Measurements from ENCODE around the gene ZNF324. TPM values are rescaled to one million over a fixed set of nuclear protein-coding genes. Genes with fewer than 3 reads are reported as not detected.

ZNF324 gene
- total and polyA plus RNA-seq, 2 of the 8 experiments (the other 6 are each of a cell fraction or from before 2014, with no cell fraction given) = 5.1 to 5.8 TPM

DNA sequence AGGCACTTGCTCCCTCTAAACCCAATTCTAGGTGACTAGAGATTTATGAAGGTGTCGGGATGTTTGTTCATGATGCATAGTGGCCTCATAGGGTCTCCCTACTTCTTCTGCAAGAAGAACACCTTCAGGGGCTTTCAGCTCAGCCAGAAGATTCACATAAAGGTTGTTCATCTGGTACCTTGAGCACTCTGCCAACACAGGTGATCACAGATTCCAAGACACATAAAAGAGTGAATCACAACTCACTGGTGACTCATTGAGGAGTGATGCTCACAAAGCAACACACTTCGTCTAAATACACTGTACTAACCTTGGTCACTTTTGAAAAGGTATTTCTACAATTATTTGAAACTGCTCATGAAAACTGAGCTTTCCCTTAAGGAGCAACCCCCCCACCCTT lies 6.8 kb upstream of the ZNF324 start:
- Histone ChIP-seq H3K23ac (ENCODE audit: insufficient read length) (no peak overlapping the region), H3K4me2 (ENCODE audit: insufficient read depth in 1 of 2, low read depth in 2 of 2, low read length in 2 of 2) (no peak overlapping the region), H3K4me1 (replicated peaks in 1 of 4; ENCODE audit: control insufficient read depth in 3 of 4, insufficient read depth in 4 of 4, low read length in 3 of 4) (no peaks in the 10 kb centered on the region), H3K4ac (replicated peaks; ENCODE audit: insufficient read length, low read depth, low read length) (no peak overlapping the region), H3K18ac (ENCODE audit: extremely low read depth, low read length) (no peak overlapping the region), H2BK120ac (replicated peaks; ENCODE audit: low read depth, low read length) (no peak overlapping the region), H2BK12ac (ENCODE audit: low read depth, low read length) (no peak overlapping the region), H3K79me2 (ENCODE audit: control insufficient read depth in 1 of 2, insufficient read depth in 2 of 2, low read length in 2 of 2) (no peaks in the 10 kb centered on the region; a peak in 1 of 4 replicates), H2BK5ac (ENCODE audit: low read depth, low read length) (no peak overlapping the region), H3K14ac (ENCODE audit: insufficient read length) (no peak overlapping the region), H3K79me1 (ENCODE audit: low read depth, low read length) (no peaks in the 10 kb centered on the region), H4K8ac (ENCODE audit: extremely low read depth, insufficient read depth, low read length) (no peak overlapping the region), H3K4me3 (ENCODE audit: extremely low read depth in 1 of 4, insufficient read depth in 2 of 4, low read depth in 3 of 4, low read length in 4 of 4) (no peak overlapping the region), H4K5ac (ENCODE audit: insufficient read length, low read depth, low read length) (no peak overlapping the region), H2AK5ac (ENCODE audit: low read depth, low read length) (no peak overlapping the region), H2BK20ac (ENCODE audit: low read length) (no peak overlapping the region), H4K20me1 (replicated peaks in 1 of 2; ENCODE audit: control insufficient read depth in 1 of 2, insufficient read depth in 2 of 2, low read length in 2 of 2) (no peaks in the 10 kb centered on the region), H3K56ac (replicated peaks; ENCODE audit: insufficient read length, low read depth, low read length) (no peak overlapping the region), H3K23me2 (ENCODE audit: low read depth, low read length) (no peaks in the 10 kb centered on the region), H2AFZ (ENCODE audit: low read length) (no peak overlapping the region), H3K36me3 (ENCODE audit: control insufficient read depth in 2 of 4, insufficient read depth in 4 of 4, low read length in 3 of 4) (peaks cover 0 to 5% (median 2%) of the 10 kb centered on the region in 4 experiments; a peak in 3 of 8 replicates), H3K9me3 (ENCODE audit: insufficient read depth in 2 of 2, low read depth in 1 of 2, low read length in 1 of 2) (no peaks in the 10 kb centered on the region), H3K9ac (replicated peaks in 1 of 4; ENCODE audit: extremely low read depth in 1 of 4, low read depth in 3 of 4, low read length in 3 of 4) (no peak overlapping the region), H4K91ac (replicated peaks; ENCODE audit: insufficient read length, low read length) (no peak overlapping the region), H3K27me3 (replicated peaks in 1 of 4; ENCODE audit: control insufficient read depth in 3 of 4, extremely low read depth in 1 of 4, insufficient read depth in 3 of 4, low read length in 3 of 4) (no peaks in the 10 kb centered on the region), H2BK15ac (ENCODE audit: low read length) (no peak overlapping the region), H3K27ac (ENCODE audit: low read depth, low read length) (no peak overlapping the region)
- WGBS, 2 experiments (ENCODE audit: extremely low coverage in 1 of 2, insufficient coverage in 1 of 2, insufficient read length in 1 of 2, insufficient replicate concordance in 2 of 2, low coverage in 1 of 2, low lambda C conversion rate in 2 of 2, missing lambda C conversion rate in 1 of 2) = 68% methylated on average over 2 of the region's 2 CpGs; no CpG with 5 or more reads in 1 of the 2 experiments
- FAIRE-seq (no peak), DNase-seq (ENCODE audit: low read depth in 1 of 2, low spot score in 2 of 2) (no peak)
- ChIA-PET POLR2A (ENCODE audit: partially characterized antibody) (interaction anchor here (1.0 to 1.5 kb wide), 2 partner anchors 9 to 16 kb away, joined by 3 to 4 read pairs; partner anchors contain the start of genes ZNF324B and ZNF446), CTCF (ENCODE audit: partially characterized antibody) (interaction anchor here (1.1 kb wide), 1 partner anchor 59 kb away, joined by 3 read pairs; the partner anchor contains the start of gene ZBTB45)
- TF ChIP-seq EP300 (IDR thresholded peaks at IDR 0.05; ENCODE audit: borderline replicate concordance in 1 of 2, low read depth in 2 of 2, low read length in 2 of 2) = no peak
- TF ChIP-seq, protein P1, sequence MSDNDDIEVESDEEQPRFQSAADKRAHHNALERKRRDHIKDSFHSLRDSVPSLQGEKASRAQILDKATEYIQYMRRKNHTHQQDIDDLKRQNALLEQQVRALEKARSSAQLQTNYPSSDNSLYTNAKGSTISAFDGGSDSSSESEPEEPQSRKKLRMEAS (IDR thresholded peaks at IDR 0.05) = no peak
- TF ChIP-seq SUZ12 (IDR thresholded peaks at IDR 0.05; ENCODE audit: low read length) = no peak
- no peak for TF ChIP-seq NRF1 (IDR thresholded peaks at IDR 0.05; ENCODE audit: low read depth, low read length)
- TF ChIP-seq TAF7 (optimal IDR thresholded peaks at IDR 0.05; ENCODE audit: borderline replicate concordance, low read depth, low read length) = no peak
- no peak for TF ChIP-seq NANOG (IDR thresholded peaks at IDR 0.05; ENCODE audit: insufficient read depth, low read depth, low read length, poor library complexity, severe bottlenecking)
- no peak for TF ChIP-seq RXRA (IDR thresholded peaks at IDR 0.05; ENCODE audit: insufficient read depth, low read depth, low read length)
- TF ChIP-seq SIN3A (conservative IDR thresholded peaks at IDR 0.05 in 1 of 2, IDR thresholded peaks at IDR 0.05 in 1 of 2; ENCODE audit: low read depth in 1 of 2, low read length in 2 of 2) = no peak
- no peak for TF ChIP-seq SIX5 (IDR thresholded peaks at IDR 0.05; ENCODE audit: low read depth, low read length)
- no peak for TF ChIP-seq RAD21 (IDR thresholded peaks at IDR 0.05 in 1 of 2, conservative IDR thresholded peaks at IDR 0.05 in 1 of 2; ENCODE audit: low read depth in 2 of 2, low read length in 2 of 2)
- no peak for TF ChIP-seq CHD2 (IDR thresholded peaks at IDR 0.05; ENCODE audit: low read length)
- TF ChIP-seq SIRT6 (IDR thresholded peaks at IDR 0.05; ENCODE audit: low read length) = no peak
- TF ChIP-seq RBBP5 (IDR thresholded peaks at IDR 0.05; ENCODE audit: borderline replicate concordance, low read depth, low read length) = no peak
